Neuronal stem cell (in vitro differentiated cells): Measurements from ENCODE around the gene GAS7.
A peak's percentile ranks its signal among the peaks of the same experiment; 100 is the strongest.

Experiments
- DNase-seq: peaks from one replicate; pipeline ENCODE4 v3.0.0-alpha.2; 2013; ENCODE audit warnings: low spot score
- H2AFZ ChIP-seq: one replicate; pipeline ENCODE4 v1.6.1; 2013; ENCODE audit warnings: mild to moderate bottlenecking, low read length, inconsistent platforms
- H2AK5ac ChIP-seq: 2 replicates; pipeline ENCODE4 v1.6.1; 2013; ENCODE audit warnings: low read depth, mild to moderate bottlenecking, inconsistent platforms, low read length, moderate library complexity, mixed read lengths
- H2BK120ac ChIP-seq: 2 replicates; pipeline ENCODE4 v1.6.1; 2013; ENCODE audit warnings: low read depth, mild to moderate bottlenecking, inconsistent platforms, low read length, moderate library complexity, mixed read lengths
- H2BK12ac ChIP-seq: one replicate; pipeline ENCODE4 v1.6.1; 2013; ENCODE audit warnings: low read length, inconsistent platforms
- H2BK15ac ChIP-seq: 2 replicates; pipeline ENCODE4 v1.6.1; 2013; ENCODE audit warnings: mild to moderate bottlenecking, low read length, inconsistent platforms, mixed read lengths
- H2BK5ac ChIP-seq: one replicate; pipeline ENCODE4 v1.6.1; 2013; ENCODE audit warnings: inconsistent platforms, mild to moderate bottlenecking, low read length, moderate library complexity
- H3K14ac ChIP-seq: one replicate; pipeline ENCODE4 v1.6.1; 2013; ENCODE audit warnings: low read length, inconsistent platforms
- H3K18ac ChIP-seq: 2 replicates; pipeline ENCODE4 v1.6.1; 2013; ENCODE audit warnings: low read length, inconsistent platforms
- H3K23ac ChIP-seq: 2 replicates; pipeline ENCODE4 v1.6.1; 2013; ENCODE audit warnings: low read depth, mild to moderate bottlenecking, mixed read lengths, low read length, inconsistent platforms; ENCODE audit not compliant: poor library complexity
- H3K27ac ChIP-seq: replicated peaks from 3 replicates; pipeline ENCODE4 v1.5.1; 2013; ENCODE audit warnings: low read length, inconsistent platforms
- H3K27me3 ChIP-seq, 3 experiments: 2 replicates each; pipeline ENCODE4 v1.6.1; 2013; ENCODE audit warnings: low read length in 3 of 3, mild to moderate bottlenecking in 2 of 3, inconsistent platforms in 1 of 3, low read depth in 1 of 3, mixed read lengths in 1 of 3, moderate library complexity in 1 of 3; ENCODE audit not compliant: control insufficient read depth in 3 of 3, insufficient read depth in 3 of 3
- H3K36me3 ChIP-seq, 2 donors: replicated peaks in 1 of 2; 2 replicates each; pipeline ENCODE4 v1.6.1; 2013; ENCODE audit warnings: low read length in 2 of 2; ENCODE audit not compliant: control insufficient read depth in 2 of 2, insufficient read depth in 2 of 2
- H3K4ac ChIP-seq: 2 replicates; pipeline ENCODE4 v1.6.1; 2013; ENCODE audit warnings: inconsistent platforms, mild to moderate bottlenecking, low read length, moderate library complexity
- H3K4me1 ChIP-seq, 2 donors: 1 replicate in 1 of 2; 2 replicates in 1 of 2; pipeline ENCODE4 v1.6.1; 2013; ENCODE audit warnings: low read length in 2 of 2, low read depth in 1 of 2; ENCODE audit not compliant: control insufficient read depth in 2 of 2, insufficient read depth in 1 of 2
- H3K4me2 ChIP-seq: one replicate; pipeline ENCODE4 v1.6.1; 2013; ENCODE audit warnings: mild to moderate bottlenecking, low read length, inconsistent platforms; ENCODE audit not compliant: insufficient read depth, poor library complexity, severe bottlenecking
- H3K4me3 ChIP-seq, 2 donors: 2 replicates each; pipeline ENCODE4 v1.5.1; 2013; ENCODE audit warnings: low read length in 2 of 2, mild to moderate bottlenecking in 2 of 2, inconsistent platforms in 1 of 2, moderate library complexity in 1 of 2
- H3K79me1 ChIP-seq: one replicate; pipeline ENCODE4 v1.6.1; 2013; ENCODE audit warnings: low read depth, mild to moderate bottlenecking, inconsistent platforms, low read length, moderate library complexity
- H3K9ac ChIP-seq: one replicate; pipeline ENCODE4 v1.6.1; 2013; ENCODE audit warnings: mild to moderate bottlenecking, low read depth, low read length, inconsistent platforms; ENCODE audit not compliant: poor library complexity
- H3K9me3 ChIP-seq, 2 donors: replicated peaks in 1 of 2; 2 replicates each; pipeline versions ENCODE3 to v1.6.1; 2013; ENCODE audit warnings: low read length in 2 of 2, mild to moderate bottlenecking in 2 of 2, inconsistent platforms in 1 of 2, low read depth in 1 of 2, mixed read lengths in 1 of 2, moderate library complexity in 1 of 2; ENCODE audit not compliant: control insufficient read depth in 2 of 2, insufficient read depth in 1 of 2
- H4K8ac ChIP-seq: one replicate; pipeline ENCODE4 v1.6.1; 2013; ENCODE audit warnings: low read depth, mild to moderate bottlenecking, inconsistent platforms, low read length, moderate library complexity
- H4K91ac ChIP-seq: one replicate; pipeline ENCODE4 v1.6.1; 2013; ENCODE audit warnings: low read length, low read depth, mild to moderate bottlenecking, inconsistent platforms; ENCODE audit not compliant: poor library complexity
- WGBS, 2 donors: extraction: QIAGEN DNeasy Blood & Tissue Kit; methylation state at CpG; one replicate each; pipeline ENCODE4 v1.1.7; 2013; ENCODE audit warnings: missing lambda C conversion rate in 2 of 2, mixed read lengths in 1 of 2; ENCODE audit not compliant: insufficient read length in 2 of 2, insufficient replicate concordance in 1 of 2; ENCODE audit errors: extremely low coverage in 2 of 2; 5-methylcytosine and 5-hydroxymethylcytosine counted together

Gene GAS7

DNA sequence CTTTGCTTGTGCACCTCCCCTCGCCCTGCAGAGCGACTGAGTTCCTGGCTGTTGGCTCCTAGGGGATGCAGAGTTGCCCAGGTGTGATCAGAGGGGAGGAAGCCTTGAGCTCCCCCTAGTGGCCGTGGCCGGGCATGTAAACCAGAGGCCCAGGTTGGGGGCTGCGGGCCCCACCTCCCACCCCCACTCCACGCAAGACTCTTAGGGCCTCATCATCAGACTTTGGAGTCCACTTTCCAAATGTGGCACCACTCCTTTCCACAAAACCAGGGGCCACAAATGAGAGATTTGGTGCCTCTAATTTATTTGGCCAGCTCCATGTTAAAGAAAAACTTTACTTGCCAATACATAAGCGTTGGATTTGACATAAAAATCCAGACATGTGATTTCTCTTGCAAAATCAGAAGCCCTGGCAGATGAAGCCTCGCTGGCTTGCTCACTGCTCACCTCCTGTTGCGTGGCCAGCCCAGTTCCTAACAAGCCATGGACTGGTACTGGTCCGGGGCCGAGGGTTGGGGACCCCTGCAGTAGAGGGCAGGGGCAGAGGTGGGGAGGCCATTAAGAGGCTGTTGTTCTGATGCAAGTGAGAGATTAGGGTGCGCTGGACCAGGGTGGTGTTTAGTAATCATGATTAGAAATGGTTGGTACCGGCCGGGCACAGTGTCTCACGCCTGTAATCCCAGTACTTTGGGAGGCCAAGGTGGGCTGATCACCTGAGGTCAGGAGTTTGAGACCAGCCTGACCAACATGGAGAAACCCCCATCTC is 28.7 kb upstream of the GAS7 start:
- Histone ChIP-seq H3K4me3 (no peak overlapping the region), H3K79me1 (peaks cover 2% of the 10 kb centered on the region), H3K36me3 (no peaks in the 10 kb centered on the region), H4K91ac (no peak overlapping the region), H3K4me1 (no peaks in the 10 kb centered on the region), H3K9me3 (peaks cover 0 to 1% of the 10 kb centered on the region in 2 donors), H2AK5ac (no peak overlapping the region), H2BK120ac (no peak overlapping the region), H4K8ac (no peak overlapping the region), H3K18ac (peak overlapping the region; percentile 11), H2BK12ac (no peak overlapping the region), H3K4ac (no peak overlapping the region), H3K27me3 (no peaks in the 10 kb centered on the region), H2BK5ac (peak overlapping the region; percentile 33), H2AFZ (no peak overlapping the region), H3K14ac (no peak overlapping the region), H2BK15ac (no peak overlapping the region), H3K9ac (no peak overlapping the region), H3K27ac (no peak overlapping the region), H3K4me2 (no peak overlapping the region), H3K23ac (no peak overlapping the region)
- DNase-seq: peak; percentile 37
- WGBS, 2 donors: no CpG with 5 or more reads among the region's 15 CpGs

- Histone ChIP-seq H3K27ac (no peak overlapping the region), H3K4me2 (no peak overlapping the region), H4K8ac (no peak overlapping the region), H4K91ac (no peak overlapping the region), H3K4me1 (no peaks in the 10 kb centered on the region), H3K14ac (no peak overlapping the region), H2BK12ac (no peak overlapping the region), H2AK5ac (no peak overlapping the region), H3K79me1 (peaks cover 2% of the 10 kb centered on the region), H2BK120ac (no peak overlapping the region), H3K23ac (no peak overlapping the region), H3K27me3 (no peaks in the 10 kb centered on the region), H3K36me3 (no peaks in the 10 kb centered on the region), H3K9ac (no peak overlapping the region), H3K4me3 (no peak overlapping the region), H2BK15ac (no peak overlapping the region), H3K9me3 (peaks cover 0 to 1% of the 10 kb centered on the region in 2 donors), H3K4ac (peak overlapping the region; percentile 38), H3K18ac (no peak overlapping the region), H2AFZ (no peak overlapping the region), H2BK5ac (no peak overlapping the region)
- no peak for DNase-seq
- WGBS, 2 donors: no CpG with 5 or more reads among the region's 8 CpGs
These were observed 26.3 kb upstream of the GAS7 start for GRCh38 chr17:10224582-10225195.

GRCh38 chr17:10219193-10219592 is 20.8 kb upstream of the GAS7 start:
- no peak overlapping the region for H3K4ac ChIP-seq
- H3K14ac ChIP-seq: no peak overlapping the region
- H3K9me3 ChIP-seq: no peaks in the 10 kb centered on the region
- no peak overlapping the region for H3K23ac ChIP-seq
- no peak overlapping the region for H3K4me3 ChIP-seq
- no peak overlapping the region for H3K9ac ChIP-seq
- H3K4me1 ChIP-seq: peaks cover 0 to 9% of the 10 kb centered on the region in 2 donors
- no peak overlapping the region for H2BK15ac ChIP-seq
- no peak overlapping the region for H3K4me2 ChIP-seq
- no peak overlapping the region for H4K91ac ChIP-seq
- no peak overlapping the region for H4K8ac ChIP-seq
- no peak overlapping the region for H2AK5ac ChIP-seq
- no peak overlapping the region for H3K18ac ChIP-seq
- no peak overlapping the region for H2BK120ac ChIP-seq
- H3K36me3 ChIP-seq: no peaks in the 10 kb centered on the region
- no peak overlapping the region for H3K27ac ChIP-seq
- DNase-seq: no peak
- H2BK5ac ChIP-seq: no peak overlapping the region
- no peaks in the 10 kb centered on the region for H3K27me3 ChIP-seq
- no peak overlapping the region for H2BK12ac ChIP-seq
- no peak overlapping the region for H2AFZ ChIP-seq
- H3K79me1 ChIP-seq: no peaks in the 10 kb centered on the region

DNA sequence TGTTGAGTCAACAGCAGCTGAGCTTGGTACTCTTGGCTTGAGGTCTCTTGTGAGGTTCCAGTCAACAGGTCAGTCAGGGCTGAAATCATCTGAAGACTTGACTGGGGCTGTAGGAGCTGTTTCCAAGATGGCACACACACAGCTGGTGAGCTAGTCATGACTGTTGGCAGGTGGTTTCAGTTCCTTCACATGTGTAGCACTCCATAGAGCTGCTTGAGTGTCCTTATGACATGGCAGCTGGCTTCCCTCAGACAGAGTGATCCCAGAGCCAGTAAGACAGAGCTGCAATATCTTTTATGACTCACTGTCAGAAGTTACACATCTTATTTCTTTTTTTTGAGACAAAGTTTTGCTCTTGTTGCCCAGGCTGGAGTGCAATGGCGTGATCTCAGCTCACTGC is 19.5 kb upstream of the GAS7 start:
- H3K18ac ChIP-seq: no peak overlapping the region
- no peak overlapping the region for H3K4me2 ChIP-seq
- no CpG with 5 or more reads among the region's 1 CpG for WGBS, 2 donors
- no peak overlapping the region for H2AK5ac ChIP-seq
- no peak overlapping the region for H3K9ac ChIP-seq
- H3K4me1 ChIP-seq: peaks cover 0 to 9% of the 10 kb centered on the region in 2 donors
- DNase-seq: no peak
- H3K79me1 ChIP-seq: no peaks in the 10 kb centered on the region
- no peaks in the 10 kb centered on the region for H3K9me3 ChIP-seq
- H3K36me3 ChIP-seq: no peaks in the 10 kb centered on the region
- no peak overlapping the region for H3K23ac ChIP-seq
- H3K27me3 ChIP-seq: no peaks in the 10 kb centered on the region
- H3K4ac ChIP-seq: no peak overlapping the region
- no peak overlapping the region for H3K27ac ChIP-seq
- no peak overlapping the region for H3K14ac ChIP-seq
- no peak overlapping the region for H2BK5ac ChIP-seq
- H4K91ac ChIP-seq: no peak overlapping the region
- no peak overlapping the region for H3K4me3 ChIP-seq
- H4K8ac ChIP-seq: no peak overlapping the region
- H2AFZ ChIP-seq: no peak overlapping the region
- H2BK120ac ChIP-seq: no peak overlapping the region
- H2BK12ac ChIP-seq: no peak overlapping the region
- no peak overlapping the region for H2BK15ac ChIP-seq
